GM06990 (cell line): ENCODE measurements around the gene PKP4.

Source experiments
- DNase-seq: peaks from one replicate; pipeline ENCODE4 v3.0.0-alpha.2; 2011; ENCODE audit not compliant: insufficient read length; ENCODE audit errors: extremely low read depth
- H3K27me3 ChIP-seq: replicated peaks from 2 replicates; pipeline ENCODE4 v1.6.0; 2011; ENCODE audit warnings: low read length; ENCODE audit not compliant: control insufficient read depth, insufficient read depth
- H3K36me3 ChIP-seq: 2 replicates; pipeline ENCODE4 v1.5.1; 2011; ENCODE audit warnings: low read length; ENCODE audit not compliant: control insufficient read depth, insufficient read depth
- H3K4me3 ChIP-seq: replicated peaks from 2 replicates; pipeline ENCODE4 v1.5.1; 2011; ENCODE audit warnings: low read depth, mild to moderate bottlenecking, control low read depth, low read length
- CTCF ChIP-seq: IDR thresholded peaks from 2 replicates; pipeline ENCODE4 v1.5.1; 2011; ENCODE audit warnings: low read length, control low read depth, mild to moderate bottlenecking, inconsistent platforms; ENCODE audit not compliant: insufficient read depth, poor library complexity, severe bottlenecking

The PKP4 gene

GRCh38 chr2:158603986-158604385, 147.2 kb downstream of the PKP4 start:
- no peak for DNase-seq
- Histone ChIP-seq H3K4me3 (no peak overlapping the region), H3K36me3 (no peaks in the 10 kb centered on the region), H3K27me3 (no peaks in the 10 kb centered on the region)
- TF ChIP-seq CTCF, result no peak

- TF ChIP-seq CTCF, result no peak
- H3K36me3 ChIP-seq, result no peaks in the 10 kb centered on the region
- no peak for DNase-seq
- H3K27me3 ChIP-seq, result no peaks in the 10 kb centered on the region
- no peak overlapping the region for H3K4me3 ChIP-seq
These were observed 153.3 kb downstream of the PKP4 start for GRCh38 chr2:158610059-158610458.

- no peak for TF ChIP-seq CTCF
- Histone ChIP-seq H3K36me3 (no peaks in the 10 kb centered on the region), H3K4me3 (no peak overlapping the region), H3K27me3 (no peaks in the 10 kb centered on the region)
- no peak for DNase-seq
These were observed 159.8 kb downstream of the PKP4 start for GRCh38 chr2:158616480-158617000.

GRCh38 chr2:158618891-158619490, 162.2 kb downstream of the PKP4 start:
- Histone ChIP-seq H3K36me3 (no peaks in the 10 kb centered on the region; the same call in 1 of the 2 replicates), H3K4me3 (no peak overlapping the region), H3K27me3 (no peaks in the 10 kb centered on the region)
- no peak for TF ChIP-seq CTCF
- DNase-seq, result no peak

GRCh38 chr2:158619496-158619895, 162.7 kb downstream of the PKP4 start:
- no peak for TF ChIP-seq CTCF
- no peaks in the 10 kb centered on the region; the same call in 1 of the 2 replicates for H3K36me3 ChIP-seq
- no peak overlapping the region for H3K4me3 ChIP-seq
- no peak for DNase-seq
- no peaks in the 10 kb centered on the region for H3K27me3 ChIP-seq

GRCh38 chr2:158620656-158621055, 163.9 kb downstream of the PKP4 start:
- TF ChIP-seq CTCF, result no peak
- no peaks in the 10 kb centered on the region; the same call in none of the 2 replicates for H3K36me3 ChIP-seq

More at GRCh38 chr2:158620656-158621055, 163.9 kb downstream of the PKP4 start:
- no peak for DNase-seq
- Histone ChIP-seq H3K4me3 (no peak overlapping the region), H3K27me3 (no peaks in the 10 kb centered on the region)
